BJ (cell line): ENCODE results near the gene DSCAML1. TPM values are rescaled to one million over a fixed set of nuclear protein-coding genes. Genes with fewer than 3 reads are reported as not detected.

Source experiments
- CTCF ChIA-PET: fragments of 350-600 bp; formaldehyde crosslinking; extraction: SDS; loops from one replicate; lab custom pipeline; 2021; ENCODE audit warnings: antibody characterized with exemption, inconsistent platforms; lab: Yijun Ruan, JAX
- POLR2A ChIA-PET: fragments of 300-600 bp; sonication (Branson Sonifier 250); formaldehyde crosslinking; extraction: SDS; loops from one replicate; lab custom pipeline; 2021; ENCODE audit warnings: antibody characterized with exemption; lab: Charles Lee
- DNase-seq: peaks from one replicate; pipeline ENCODE4 v3.0.0-alpha.2; 2011; ENCODE audit warnings: low read depth
- H3K27me3 ChIP-seq: 2 replicates; pipeline ENCODE4 v1.6.0; 2011; ENCODE audit warnings: low read length; ENCODE audit not compliant: control insufficient read depth, insufficient read depth
- H3K36me3 ChIP-seq: 2 replicates; pipeline ENCODE4 v1.5.1; 2011; ENCODE audit warnings: low read length; ENCODE audit not compliant: control insufficient read depth, insufficient read depth
- H3K4me3 ChIP-seq: 2 replicates; pipeline ENCODE4 v1.5.1; 2011; ENCODE audit warnings: low read depth, mild to moderate bottlenecking, control low read depth, low read length
- polyA plus RNA-seq: library from polyadenylated mRNA; depleted of rRNA; stranded (reverse); fragments of >200 nt; gene quantifications from 2 replicates; pipeline ENCODE4 v1.2.3, GENCODE V29; 2011
- TF ChIP-seq, protein P1 (sequence below): IDR thresholded peaks from 2 replicates; pipeline ENCODE4 v1.5.1; 2011; ENCODE audit warnings: low read depth, mild to moderate bottlenecking, control low read depth, inconsistent platforms, low read length, moderate library complexity; ENCODE audit not compliant: insufficient read depth

Gene DSCAML1
- polyA plus RNA-seq, 1 experiment, result not detected

DNA sequence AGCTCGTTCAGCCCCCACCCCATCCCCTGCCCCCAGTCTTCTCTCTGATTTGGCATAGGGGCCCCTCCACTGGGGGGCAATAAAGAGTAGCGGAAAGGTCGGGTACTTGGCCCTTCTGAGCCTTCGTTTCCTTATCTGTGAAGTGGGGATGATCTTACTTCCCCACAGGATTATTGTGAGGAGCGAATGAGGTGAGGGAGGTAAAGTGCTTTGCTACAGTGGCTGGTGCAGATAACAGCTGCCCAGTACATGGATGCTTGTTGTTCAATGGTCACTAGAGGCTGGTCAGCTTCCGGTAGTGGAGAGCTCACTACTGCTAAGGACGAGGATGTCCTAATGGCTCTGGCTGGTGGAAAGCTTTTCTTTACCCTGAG is 368.2 kb downstream of the DSCAML1 start:
- Histone ChIP-seq H3K36me3 (no peaks in the 10 kb centered on the region), H3K4me3 (no peak overlapping the region), H3K27me3 (peaks cover 2% of the 10 kb centered on the region)
- TF ChIP-seq, protein P1, sequence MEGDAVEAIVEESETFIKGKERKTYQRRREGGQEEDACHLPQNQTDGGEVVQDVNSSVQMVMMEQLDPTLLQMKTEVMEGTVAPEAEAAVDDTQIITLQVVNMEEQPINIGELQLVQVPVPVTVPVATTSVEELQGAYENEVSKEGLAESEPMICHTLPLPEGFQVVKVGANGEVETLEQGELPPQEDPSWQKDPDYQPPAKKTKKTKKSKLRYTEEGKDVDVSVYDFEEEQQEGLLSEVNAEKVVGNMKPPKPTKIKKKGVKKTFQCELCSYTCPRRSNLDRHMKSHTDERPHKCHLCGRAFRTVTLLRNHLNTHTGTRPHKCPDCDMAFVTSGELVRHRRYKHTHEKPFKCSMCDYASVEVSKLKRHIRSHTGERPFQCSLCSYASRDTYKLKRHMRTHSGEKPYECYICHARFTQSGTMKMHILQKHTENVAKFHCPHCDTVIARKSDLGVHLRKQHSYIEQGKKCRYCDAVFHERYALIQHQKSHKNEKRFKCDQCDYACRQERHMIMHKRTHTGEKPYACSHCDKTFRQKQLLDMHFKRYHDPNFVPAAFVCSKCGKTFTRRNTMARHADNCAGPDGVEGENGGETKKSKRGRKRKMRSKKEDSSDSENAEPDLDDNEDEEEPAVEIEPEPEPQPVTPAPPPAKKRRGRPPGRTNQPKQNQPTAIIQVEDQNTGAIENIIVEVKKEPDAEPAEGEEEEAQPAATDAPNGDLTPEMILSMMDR, result no peak
- CTCF ChIA-PET, result interaction anchor here (0.6 to 3.7 kb wide), 3 partner anchors 13 to 414 kb away, joined by 3 to 26 read pairs (median 3); no protein-coding TSS in a partner anchor
- DNase-seq, result no peak
- POLR2A ChIA-PET, result no interaction called here

DNA sequence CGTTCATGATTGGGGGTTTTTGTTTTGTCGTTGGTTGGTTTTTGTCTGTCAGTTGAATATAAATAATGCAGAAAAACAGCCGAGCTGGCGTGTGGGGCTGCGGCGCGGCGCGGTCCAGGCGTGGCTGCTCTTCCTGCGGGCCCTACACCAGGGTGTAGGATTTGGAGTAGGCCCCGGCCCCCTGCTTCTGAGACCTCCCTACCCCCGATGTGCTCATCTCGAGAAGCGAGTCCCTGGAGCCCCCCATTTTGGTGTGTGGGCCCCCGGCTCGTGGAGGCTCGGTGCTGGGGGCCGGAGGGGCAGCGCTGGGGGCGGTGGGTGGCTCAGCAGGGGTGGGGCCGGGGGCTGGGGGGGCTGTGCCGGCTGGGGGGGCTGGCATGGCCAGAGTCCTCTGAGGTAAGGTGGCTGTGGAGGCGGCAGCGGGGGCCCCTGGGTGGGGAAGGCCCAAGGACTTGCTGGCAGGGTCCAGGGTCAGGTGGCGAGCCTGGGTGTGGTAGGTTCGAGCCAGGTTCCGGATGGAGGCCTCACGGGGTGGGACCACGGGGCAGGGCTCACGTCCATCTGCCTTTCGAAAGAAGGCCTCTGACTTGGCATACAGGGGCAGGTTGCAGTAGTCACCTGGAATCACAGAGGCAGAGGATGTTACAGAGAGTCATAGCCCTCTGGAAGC is 368.7 kb downstream of the DSCAML1 start:
- Histone ChIP-seq H3K4me3 (no peak overlapping the region), H3K36me3 (no peaks in the 10 kb centered on the region), H3K27me3 (peaks cover 4% of the 10 kb centered on the region)
- ChIA-PET CTCF (interaction anchor here (0.6 to 4.4 kb wide), 7 partner anchors 13 to 415 kb away, joined by 3 to 54 read pairs (median 4); no protein-coding TSS in a partner anchor), POLR2A (no interaction called here)
- TF ChIP-seq, protein P1, result no peak
- no peak for DNase-seq

DNA sequence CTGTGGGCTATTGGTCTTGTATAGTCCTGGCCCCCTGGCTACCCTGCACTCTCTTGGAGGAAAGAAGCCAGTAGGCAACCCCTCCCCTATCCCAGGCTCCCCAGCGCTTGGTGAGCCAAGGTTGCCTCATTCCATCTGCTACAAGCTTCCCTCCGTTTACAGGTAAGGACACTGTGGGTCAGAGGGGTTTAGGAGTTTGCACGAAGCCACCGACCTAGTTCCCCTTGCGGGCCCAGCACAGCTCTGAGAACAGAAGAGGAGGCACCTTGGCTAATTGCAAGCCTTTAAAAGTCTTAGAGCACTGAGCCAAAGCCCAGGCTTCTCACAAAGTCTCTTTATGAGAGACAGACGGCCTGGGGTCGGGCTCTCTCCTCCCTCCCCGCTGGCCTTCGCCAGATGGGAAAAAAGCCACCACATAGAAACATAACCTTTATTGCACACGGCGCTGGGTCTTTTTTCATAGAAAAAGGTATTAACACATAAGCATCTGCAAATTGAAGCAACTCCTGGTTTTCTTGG is 369.6 kb downstream of the DSCAML1 start:
- Histone ChIP-seq H3K4me3 (no peak overlapping the region), H3K36me3 (no peaks in the 10 kb centered on the region), H3K27me3 (peaks cover 4% of the 10 kb centered on the region)
- CTCF ChIA-PET, result interaction anchor here (1.1 to 4.4 kb wide), 9 partner anchors 8 to 520 kb away, joined by 3 to 54 read pairs (median 7); no protein-coding TSS in a partner anchor
- DNase-seq, result no peak
- POLR2A ChIA-PET, result no interaction called here
- TF ChIP-seq, protein P1, result no peak

DNA sequence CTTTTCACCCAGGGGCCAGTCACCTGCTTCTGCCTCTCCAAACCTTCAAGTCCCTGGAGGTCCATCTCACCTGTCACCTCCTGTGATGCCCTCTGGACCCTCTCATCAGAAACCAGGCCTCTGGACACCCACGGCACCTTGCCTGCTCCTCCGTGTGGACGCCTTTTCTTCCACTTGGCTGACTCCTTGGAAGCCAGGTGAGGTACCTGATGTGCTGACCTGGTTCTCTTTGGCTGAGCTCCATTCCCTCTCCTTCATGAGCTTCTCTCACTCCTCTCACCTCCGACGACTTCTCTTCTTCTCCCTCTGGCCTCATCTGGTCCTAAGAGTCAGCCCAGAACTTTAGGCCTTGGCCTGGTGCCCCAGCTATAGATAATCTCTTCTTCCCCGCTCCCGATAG is 370.1 kb downstream of the DSCAML1 start:
- CTCF ChIA-PET, result interaction anchor here (0.6 to 4.4 kb wide), 26 partner anchors 9 to 520 kb away, joined by 3 to 54 read pairs (median 4); no protein-coding TSS in a partner anchor
- POLR2A ChIA-PET, result no interaction called here
- no peak for DNase-seq

DNA sequence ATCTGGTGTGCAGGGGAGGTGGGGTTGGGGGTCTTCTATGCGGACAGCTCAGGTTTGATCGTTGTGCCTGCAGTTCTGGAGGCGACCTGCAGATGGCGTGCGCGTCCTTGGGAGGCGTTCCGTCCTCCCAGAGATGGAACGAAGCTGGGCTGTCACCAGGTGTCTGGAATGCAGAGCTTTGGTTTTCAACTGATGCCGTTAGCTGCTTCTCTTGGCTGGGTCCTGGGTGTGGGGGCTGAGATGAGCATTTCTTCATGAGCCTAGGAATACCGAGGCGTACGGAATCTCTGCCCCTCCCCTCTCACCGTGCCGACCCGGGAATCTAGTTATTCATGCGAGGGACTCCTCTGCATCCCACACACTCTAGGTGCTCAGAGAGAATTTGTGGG is 370.7 kb downstream of the DSCAML1 start:
- CTCF ChIA-PET, result interaction anchor here (0.5 to 4.4 kb wide), 50 partner anchors 10 to 1727 kb away, joined by 3 to 54 read pairs (median 4); no protein-coding TSS in a partner anchor
- POLR2A ChIA-PET, result interaction anchor here (0.6 kb wide), 1 partner anchor 195 kb away, joined by 3 read pairs; no protein-coding TSS in a partner anchor
- Histone ChIP-seq H3K36me3 (no peaks in the 10 kb centered on the region), H3K27me3 (peaks cover 5% of the 10 kb centered on the region), H3K4me3 (no peak overlapping the region)
- no peak for DNase-seq
- TF ChIP-seq, protein P1, result peak; percentile 99

More for the DNA sequence above, 370.1 kb downstream of the DSCAML1 start:
- no peak overlapping the region for H3K4me3 ChIP-seq
- peaks cover 5% of the 10 kb centered on the region for H3K27me3 ChIP-seq
- TF ChIP-seq, protein P1, result no peak
- H3K36me3 ChIP-seq, result no peaks in the 10 kb centered on the region
